Stimulated activated CD8-positive, alpha-beta memory T cell treated with anti-CD3 and anti-CD28 coated beads, Interleukin-4, amount 100 ng/mL, for 4 hours (primary cell): Measurements from ENCODE around the gene QSOX2.

Source experiments
- DNase-seq, 2 donors: peaks; one replicate each; pipeline ENCODE4 v3.0.0-alpha.2; 2020; ENCODE audit warnings: low read depth in 2 of 2, low spot score in 1 of 2

QSOX2 gene

DNA sequence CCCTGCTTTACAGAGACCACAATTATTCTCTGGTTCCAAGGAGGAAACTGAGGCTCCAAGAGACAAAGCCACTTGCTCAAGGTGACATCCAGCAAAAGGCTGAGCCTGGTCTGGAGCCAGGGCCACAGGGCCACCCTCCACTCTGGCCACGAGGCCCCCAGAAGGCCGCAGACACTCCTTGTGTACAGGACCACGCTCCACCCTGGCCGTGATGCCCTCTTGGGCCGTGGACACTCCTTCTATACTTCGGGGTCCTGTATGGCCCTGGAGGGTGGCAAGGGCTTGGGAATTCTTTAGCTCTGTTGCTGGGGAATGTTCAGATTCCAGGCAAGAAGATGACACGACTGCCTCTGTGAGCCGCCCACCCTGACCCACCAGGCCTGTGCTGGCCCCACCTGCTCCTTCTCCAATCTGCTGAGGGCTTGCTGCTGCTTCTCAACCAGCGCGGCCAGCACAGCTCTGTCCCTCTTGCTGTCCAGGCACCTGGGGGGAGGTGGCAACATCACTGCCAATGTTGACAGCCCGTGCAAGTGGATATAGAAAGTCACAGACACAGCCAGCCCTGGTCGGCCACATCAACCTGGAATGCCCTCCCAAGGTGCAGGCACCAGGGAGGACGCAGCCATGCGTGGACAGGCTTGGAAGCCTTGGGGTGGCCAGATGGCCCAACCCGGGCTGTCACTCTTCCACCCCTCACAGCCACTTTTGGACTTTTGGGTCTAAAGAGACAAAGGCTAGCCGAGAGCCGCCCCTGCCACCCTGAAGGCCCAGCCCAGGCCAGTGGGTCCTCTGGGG lies 20.1 kb upstream of the QSOX2 start:
- no peak for DNase-seq

DNA sequence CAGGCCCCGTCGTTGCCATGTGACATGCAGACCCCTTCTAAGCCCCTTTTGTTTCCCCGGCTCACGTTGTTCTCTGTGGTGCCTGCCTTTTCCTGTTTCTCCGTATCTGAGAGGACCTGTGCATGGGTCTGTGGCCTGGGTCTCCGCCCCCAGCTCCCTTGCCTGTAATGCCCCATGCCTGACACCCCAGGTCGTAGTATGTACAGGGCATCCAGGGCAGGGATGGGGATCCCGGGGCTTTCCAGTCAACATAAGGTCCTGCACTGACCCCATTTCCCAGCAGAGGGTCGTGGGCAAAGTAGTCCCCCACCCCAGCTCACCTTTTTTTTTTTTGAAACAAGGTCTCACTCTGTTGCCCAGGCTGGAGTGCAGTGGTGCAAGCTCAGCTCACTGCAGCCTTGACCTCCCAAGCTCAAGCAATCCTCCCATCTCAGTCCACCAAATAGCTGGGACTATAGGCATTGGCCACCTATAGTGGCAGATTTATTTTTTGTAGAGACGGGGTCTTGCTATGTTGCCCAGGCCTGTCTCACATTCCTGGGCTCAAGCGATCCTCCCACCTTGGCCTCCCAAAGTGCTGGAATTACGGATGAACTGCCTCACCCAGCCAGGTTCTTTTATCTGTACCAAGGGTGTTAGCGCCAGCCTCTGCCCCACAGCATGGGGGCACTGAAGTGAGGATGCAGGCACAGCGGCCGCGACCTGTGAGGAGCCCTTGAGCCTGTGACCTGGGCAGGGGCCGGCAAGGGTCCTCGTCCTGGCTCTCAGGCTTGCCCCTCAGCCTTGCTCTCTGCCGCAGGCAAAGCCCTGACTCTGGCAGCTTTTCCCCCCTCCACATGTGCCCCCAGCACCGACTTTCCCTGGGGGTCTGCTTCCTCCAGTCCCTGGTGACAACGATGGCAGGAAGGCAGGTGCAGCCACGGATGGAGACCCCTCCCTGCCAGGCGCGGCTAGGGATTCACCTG lies 19.1 kb upstream of the QSOX2 start:
- no peak for DNase-seq

DNA sequence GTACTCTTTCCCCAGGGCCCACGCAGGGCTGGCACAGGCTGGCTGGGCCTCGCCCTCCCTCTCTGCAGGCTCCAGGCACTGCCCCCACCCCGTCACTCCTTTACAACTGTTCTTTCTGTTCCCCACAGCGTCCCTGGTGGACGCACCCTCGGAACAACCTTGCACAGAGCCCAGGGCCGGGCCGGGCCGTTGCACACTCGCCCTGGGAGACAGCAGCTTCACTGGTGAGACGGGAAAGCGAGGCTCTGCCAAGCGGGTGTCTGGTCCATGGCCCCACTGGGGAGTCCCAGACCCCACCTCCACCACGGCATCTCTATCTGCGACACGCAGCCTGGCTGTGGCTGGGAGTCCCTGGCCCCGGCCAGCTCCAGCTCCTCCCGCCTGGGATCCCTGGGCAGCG lies 18.4 kb upstream of the QSOX2 start:
- no peak for DNase-seq

DNA sequence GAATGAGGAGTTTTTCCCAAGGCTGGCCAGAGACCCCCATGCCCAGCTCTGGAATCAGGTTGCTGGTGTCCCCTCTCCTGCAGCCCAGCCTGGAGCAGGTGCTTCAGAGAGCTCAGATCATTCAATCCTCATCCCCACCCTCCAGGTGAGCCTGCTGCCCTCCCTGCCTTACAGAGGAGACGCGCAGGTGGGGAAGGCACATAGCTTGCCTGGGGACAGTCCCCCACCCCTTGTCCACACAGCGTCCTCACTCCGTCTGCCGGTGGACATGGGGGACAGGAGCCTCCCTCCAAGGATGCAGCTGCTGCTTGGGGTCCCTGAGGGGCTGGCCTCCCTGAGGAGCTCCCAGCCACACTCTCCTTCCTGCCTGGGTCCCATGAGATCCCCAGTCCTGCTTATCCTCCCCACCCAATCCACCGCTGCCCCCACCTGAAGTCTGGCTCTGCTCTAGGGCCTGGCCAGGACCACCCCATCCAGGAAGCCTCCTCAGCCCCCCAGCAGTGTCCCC lies 17.1 kb upstream of the QSOX2 start:
- no peak for DNase-seq

DNA sequence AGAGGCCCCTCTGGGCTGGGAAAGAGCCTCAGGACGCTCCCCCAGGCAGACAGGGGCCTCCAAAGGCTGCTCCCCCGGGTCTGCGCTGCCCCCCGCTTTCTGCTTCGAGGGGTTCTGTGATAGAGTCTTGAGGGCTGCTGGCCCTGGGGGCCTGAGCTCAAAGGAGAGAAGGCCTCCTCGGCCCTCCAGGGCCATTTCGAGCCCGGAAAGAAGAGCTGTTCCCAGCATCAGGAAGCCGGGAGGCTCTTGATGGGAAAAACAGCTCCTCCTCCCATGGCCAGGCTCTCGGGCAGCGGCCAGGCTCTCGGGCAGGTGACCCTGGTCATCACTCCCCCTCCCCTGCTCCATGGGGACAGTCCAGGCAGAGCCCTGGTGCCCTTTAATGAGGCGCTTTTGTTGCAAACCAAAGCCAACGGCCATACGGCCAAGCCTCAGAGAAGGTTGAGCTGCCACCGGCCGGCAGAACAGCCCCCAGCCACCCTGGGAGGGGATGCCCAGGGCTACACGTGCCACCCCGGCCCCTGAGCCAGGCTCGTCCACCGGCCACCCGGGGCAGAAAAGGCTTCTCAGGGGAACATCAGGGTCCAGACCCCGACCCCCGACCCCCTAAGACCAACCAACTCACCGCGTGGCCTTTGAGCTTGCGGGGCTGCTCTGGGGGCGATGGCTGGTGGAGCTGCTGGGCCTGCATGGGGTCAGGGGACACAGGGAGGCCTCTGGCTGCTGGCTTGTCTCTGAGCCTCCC lies 16.2 kb upstream of the QSOX2 start:
- DNase-seq, result no peak

DNA sequence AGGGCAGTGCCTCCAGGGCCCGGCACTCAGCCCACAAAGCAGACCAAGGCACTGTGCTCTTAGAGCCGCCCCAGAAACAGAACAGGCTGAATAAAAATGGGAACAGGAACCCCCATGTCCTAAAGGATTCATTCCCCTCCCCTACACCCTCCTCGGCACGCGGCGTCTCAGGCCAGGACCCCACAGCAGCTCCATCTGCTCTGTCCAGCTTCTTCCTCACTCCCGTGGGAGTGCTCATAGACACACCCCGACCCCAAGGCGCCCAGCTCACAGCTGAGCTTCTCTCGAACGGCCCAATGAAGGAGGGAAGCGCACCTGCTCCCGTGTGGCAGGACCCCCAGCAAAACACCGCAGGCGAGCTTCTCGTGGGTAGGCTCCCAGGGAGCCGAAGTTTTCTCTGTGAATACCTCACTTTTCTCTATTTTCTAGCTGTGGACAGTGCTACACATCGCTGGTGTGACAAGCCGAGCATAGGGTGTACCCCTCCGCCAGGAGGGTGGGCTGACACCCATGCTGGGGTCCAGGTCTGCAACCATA lies 15.4 kb upstream of the QSOX2 start:
- DNase-seq, result no peak

DNA sequence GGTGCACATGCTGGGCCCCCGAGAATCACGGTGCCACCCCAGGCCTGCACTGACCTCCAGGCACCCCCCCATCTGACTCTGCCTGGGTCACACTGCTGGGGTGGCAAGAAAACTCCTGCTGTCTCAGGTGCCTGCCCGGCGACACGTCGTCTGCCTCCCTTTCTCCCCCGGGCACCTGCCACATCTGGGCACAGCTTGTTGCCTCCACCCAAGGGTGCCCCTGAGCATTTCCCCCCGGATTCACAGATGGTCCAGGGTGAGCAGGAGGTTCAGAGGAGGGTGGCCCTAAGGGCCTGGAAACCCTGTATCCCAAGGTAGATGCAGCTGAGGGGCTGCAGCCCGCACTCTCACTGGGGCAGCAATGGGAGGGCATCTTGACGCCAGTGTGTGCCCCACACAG lies 14.9 kb upstream of the QSOX2 start:
- DNase-seq, result no peak

DNA sequence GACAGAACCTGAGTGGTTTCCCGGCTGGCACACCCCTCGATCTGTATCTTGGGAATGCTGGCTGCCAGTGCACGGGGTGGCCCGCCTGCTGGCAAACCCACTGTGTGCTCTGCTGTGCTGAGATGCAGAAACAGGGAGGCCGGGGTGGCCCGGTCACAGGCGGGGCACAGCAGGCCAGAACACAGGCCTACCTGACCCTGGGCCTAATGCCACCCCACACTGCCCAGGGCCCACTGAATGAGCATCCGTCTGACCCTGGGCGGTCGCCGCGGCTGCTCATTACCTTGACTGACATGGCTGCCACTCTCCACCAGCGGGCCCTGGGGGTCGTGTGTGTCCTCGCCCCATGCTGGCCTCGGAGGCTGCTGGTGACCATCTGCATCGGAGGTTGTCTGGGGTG lies 14.2 kb upstream of the QSOX2 start:
- DNase-seq, result no peak

DNA sequence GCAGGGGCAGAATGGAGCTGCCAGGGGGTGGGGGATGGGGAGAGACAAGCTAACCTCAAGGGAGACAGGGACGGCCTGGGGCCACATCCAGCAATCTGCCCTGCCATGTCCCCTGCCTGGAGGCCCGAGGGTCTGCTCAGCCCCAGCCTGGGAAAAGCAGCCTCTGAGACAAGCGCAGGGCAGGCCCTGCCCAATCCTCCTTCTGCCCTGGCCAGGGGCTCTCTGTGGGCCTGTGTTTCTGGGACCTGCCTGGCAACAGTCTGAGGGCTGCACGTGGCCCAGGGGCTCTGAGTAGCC lies 13.9 kb upstream of the QSOX2 start:
- DNase-seq, result no peak

DNA sequence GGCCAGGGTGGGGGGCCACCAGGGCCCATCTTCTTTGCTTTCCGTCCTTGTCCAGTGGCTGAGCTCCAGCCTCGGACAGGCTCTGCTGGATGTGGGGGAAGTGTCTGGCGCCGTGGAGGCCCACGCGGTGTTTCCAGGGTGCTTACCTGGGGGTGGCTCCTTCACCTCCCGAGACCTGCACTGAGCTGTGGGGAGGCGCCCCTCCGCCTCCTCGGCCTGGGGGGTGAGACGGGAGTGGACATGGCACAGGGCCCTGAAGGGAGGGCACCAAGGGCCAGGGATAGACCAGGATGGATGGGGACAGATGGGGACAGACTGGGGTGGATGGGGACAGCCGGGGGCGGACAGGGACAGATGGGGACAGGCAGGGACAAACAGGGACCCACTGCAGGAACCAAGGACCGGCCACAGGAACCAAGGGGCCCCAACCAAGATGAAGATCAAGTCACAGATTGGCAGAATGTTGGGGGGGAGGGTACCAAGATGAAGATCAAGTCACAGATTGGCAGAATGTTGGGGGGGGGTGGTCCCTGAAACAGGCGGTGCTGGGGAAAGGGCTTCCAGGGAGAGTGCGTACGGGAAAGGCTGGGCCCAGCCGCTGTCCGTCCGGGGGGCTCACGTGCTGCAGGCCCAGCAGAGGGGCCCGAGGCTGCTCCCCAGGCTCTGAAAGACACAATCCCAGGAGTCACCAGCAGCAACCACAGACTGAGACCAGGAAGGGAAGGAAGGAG lies 13.3 kb upstream of the QSOX2 start:
- no peak for DNase-seq

DNA sequence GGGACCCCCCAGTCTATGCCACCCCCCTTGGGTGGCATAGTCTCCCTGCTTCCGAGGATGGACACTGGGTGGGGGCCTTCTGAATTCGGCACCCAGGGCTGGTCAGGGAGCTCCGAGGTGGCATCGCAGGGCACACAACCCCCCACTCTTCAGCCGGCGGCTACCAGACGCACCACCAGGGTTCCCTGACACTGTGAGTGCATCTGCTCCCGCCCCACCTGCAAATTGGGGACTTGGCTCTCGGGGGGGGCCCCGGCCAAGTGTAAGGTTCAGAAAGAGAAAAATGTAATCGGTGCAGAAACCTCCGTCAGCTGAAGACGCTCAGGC lies 12.7 kb upstream of the QSOX2 start:
- DNase-seq, result no peak

DNA sequence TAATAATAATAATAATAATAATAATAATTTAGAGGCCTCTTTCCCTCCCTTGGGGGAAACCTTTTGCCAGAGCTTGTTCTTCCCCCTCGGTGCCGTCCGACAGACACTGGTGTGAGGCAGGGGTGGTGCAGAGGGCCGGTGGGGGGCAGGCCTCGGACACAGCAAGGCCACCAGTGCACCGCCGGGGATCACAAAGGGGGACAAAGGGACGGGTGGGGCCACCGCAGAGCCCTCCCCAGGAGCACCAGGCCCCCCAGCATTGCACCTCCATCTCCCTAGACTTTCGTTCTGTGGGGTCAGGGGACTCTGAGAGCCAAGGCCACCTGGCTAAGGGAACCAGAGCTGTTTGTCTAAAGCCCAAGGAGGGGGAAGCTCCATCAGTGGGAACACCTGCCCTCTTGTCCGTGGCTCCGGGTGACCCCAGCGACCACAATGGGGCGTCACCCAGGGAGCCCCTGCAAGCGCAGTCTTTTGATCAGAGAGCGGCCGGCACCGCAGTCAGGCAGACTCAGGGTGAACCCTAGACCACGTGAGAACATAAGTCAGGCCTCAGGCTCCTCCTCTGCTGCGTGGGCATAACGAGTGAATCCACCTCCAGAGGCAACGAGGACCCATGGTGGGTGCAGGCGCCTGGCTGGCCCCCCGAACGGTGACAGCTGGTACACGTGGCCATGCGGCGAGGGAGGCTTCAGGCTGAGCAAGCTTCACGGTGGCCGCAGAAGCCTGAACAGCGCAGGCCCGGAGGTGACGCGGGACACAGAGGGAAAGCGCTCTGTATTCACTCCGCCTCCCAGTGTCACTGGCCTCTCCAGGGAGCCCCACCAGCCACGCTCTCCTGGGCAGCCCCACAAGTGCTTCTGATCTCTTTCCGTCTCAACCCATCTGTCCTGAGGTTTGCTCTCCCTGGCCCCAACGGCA lies 12.0 kb upstream of the QSOX2 start:
- no peak for DNase-seq

DNA sequence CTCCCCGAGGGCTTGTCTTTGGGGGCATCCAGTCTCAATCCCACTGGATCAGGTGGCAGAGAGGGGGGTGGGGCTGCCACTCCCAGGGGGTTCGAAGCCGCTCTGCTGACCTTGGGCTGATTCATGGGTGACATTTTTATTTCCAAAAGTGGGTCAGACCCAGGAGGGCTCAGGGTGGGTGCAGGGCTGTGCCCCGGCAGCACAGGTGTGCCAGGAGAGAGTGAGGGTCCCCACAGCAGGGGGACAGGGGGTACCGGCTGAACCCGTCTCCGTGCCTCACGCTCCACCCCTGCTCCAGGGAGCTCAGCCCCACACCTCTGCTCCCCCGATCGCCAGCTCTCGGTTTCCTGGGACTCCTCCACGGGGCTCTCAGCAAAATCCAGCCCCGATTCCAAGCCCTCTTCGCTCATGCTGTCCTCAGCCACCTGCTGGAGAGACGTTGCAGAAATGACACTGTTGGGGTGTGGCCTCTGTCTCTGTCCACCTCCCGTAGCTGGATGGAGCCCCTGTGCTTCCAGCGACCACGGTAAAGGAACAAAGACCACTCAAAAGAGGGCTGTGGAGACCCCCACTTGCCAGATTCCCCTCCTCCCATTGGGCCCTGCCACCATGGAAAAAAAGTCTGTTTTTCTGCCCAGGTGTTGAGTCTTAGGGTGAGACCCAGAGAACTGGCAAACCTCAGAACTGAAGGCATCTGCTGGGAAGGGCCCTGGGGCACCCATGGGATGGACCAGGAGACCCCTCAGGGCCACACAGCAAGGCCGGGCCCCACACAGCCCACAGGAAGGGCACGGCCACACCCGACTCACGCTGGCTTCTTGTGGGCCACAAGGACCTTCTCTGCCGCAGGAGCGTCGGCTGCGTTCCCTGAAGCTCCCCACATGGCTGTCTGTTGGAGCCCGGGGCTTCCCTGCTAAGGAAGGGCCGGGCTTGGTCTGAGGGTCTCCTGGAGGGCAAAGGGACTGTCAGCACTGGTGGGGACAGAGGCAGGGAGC lies 10.6 kb upstream of the QSOX2 start:
- DNase-seq, result no peak

DNA sequence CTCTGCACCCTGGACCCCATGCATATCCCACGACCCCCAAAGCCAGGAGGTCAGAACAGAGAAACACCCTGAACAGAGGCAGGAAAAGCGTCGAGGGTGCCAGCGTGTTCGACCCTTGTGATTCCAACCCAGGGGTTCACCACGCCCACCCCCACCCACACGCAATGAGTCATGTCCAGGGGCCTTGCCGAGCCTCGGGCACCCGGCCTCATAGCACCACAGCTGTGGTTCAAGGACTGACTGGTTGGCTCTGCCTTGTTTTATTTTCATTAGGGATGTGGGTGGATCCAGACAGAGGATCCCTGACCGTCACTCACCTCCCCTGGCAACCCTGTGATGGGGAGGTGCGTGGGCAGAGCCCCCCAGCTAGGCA lies 9.5 kb upstream of the QSOX2 start:
- no peak for DNase-seq

DNA sequence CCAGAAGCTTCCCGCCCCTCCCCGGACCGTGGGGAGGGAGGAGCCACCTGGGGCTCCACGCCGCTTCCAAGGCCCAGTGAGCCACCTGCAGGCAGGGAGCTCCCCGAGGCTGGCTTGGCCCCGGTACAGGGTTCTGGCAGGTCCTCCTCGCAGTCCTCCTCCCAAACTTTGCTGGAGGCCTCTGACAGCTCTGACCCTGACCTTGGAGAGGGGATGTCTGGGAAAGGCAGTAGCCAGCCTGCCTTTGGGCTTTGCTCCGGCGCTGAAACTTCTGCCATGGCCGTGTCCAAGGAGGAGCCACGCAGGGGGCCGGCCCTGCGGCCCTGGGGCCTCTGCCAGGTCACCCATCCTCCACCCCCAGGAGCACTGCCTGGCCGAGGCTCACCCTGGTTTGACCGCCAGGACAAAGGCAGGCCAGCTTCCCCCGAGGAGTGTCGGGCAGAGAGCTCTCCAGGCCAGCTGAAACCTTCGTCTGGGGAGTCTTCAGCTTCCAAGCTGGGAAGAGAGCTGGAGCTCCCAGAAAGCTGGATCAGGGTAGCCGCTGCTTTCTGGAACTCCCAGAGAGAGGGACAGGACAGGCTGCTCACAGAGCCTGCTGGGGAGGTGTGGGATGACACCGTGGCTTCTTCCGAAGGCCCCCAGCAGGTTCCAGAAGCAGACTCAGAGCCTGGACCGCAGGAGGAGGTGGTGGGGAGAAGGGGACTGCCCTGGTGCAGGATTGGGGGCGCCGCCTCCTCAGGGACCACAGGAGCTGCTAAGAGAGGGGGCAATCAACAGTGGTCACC lies 9.0 kb upstream of the QSOX2 start:
- DNase-seq, result no peak

DNA sequence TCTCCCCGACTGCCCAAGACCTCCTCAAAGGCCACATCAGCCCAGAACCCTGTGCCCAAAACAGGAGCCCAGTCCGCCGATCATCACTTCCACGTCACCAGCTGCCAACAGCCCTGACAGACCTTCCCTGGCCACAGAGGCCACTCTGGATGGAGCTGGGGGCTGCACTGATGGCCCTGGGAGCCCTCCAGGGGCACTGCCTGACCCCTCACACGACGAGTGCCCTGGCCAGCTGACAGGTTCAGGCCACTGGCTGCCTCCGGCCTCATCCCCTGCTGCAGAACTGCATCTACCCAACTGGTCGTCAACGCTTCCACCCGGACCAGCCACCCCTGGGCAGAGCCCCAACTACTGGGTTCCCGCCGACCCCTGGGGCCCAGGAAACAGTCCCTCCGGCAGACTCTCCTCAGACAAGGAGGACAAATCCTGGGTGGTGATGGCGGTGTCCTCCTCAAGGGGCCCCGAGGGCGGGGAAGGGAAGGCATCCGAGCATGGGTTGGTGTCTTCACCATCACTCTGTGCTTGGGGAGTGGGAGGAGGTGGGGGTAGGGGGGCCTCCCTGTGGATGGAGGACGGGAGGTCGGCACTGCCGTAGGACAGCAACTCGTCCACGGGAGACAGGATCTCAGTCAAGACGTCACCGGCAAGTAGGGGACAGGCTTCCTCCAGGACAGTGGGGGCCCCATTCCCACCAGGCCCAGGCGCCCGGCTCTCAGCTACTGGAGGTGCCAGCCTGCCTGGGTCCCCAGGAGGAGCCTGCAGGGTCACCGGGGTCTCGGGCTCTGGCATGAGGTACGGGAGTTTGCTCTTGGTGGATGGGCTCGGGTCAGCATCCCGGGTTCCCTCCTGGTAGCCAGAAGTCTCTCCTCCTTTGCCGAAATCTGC lies 7.9 kb upstream of the QSOX2 start:
- no peak for DNase-seq

DNA sequence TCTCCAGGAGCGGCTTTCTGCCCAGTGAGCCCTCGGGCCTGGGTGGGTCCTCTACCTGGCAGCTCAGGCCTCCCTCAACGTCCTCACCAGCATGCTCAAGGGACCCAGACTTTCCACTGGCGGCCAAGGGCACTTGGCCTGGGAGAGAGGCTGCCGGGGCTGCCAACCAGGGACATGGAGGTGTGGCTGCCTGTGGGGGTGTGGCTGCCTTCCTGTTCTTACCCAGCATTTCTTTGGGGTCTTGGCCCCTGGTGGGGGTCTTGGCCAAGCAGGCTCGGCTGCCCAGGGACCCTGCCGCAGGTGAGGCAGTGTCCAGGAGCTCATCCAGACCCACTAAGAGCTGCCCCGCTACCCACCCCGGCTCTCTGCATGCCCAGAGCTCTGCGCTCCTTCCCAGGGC lies 7.2 kb upstream of the QSOX2 start:
- no peak for DNase-seq
